ENCODE measurements around the gene LENG9. TPM values are rescaled to one million over a fixed set of nuclear protein-coding genes. Genes with fewer than 3 reads are reported as not detected.

LENG9 gene
- total RNA-seq, 1 donor = 4.9 TPM

DNA sequence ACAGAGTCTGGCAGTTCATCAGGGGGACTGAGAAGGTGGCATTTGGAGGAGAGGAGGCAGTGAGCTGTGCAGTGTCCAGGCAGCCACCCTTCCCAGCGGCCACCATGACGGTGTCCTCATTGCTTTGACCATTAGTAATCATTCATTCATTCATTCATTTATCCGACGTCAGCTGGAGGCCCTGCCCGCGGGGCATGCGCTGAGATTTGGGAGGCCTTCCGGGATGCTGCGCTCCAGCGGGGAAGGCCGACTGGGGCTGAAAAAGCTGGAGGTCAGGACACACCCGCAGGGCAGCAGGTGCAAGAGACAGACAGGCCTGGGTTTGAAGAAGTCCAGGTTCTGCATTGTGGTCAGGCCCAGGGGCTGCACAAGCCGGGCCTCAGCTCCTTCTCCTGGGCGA, 39.4 kb downstream of the LENG9 start:
- H3K4me3 ChIP-seq (ENCODE audit: low read depth, low read length) = no peak overlapping the region
- no peak for DNase-seq (ENCODE audit: low read depth)
- TF ChIP-seq, protein P1, sequence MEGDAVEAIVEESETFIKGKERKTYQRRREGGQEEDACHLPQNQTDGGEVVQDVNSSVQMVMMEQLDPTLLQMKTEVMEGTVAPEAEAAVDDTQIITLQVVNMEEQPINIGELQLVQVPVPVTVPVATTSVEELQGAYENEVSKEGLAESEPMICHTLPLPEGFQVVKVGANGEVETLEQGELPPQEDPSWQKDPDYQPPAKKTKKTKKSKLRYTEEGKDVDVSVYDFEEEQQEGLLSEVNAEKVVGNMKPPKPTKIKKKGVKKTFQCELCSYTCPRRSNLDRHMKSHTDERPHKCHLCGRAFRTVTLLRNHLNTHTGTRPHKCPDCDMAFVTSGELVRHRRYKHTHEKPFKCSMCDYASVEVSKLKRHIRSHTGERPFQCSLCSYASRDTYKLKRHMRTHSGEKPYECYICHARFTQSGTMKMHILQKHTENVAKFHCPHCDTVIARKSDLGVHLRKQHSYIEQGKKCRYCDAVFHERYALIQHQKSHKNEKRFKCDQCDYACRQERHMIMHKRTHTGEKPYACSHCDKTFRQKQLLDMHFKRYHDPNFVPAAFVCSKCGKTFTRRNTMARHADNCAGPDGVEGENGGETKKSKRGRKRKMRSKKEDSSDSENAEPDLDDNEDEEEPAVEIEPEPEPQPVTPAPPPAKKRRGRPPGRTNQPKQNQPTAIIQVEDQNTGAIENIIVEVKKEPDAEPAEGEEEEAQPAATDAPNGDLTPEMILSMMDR (IDR thresholded peaks at IDR 0.05; ENCODE audit: insufficient read depth, low read length) = no peak

DNA sequence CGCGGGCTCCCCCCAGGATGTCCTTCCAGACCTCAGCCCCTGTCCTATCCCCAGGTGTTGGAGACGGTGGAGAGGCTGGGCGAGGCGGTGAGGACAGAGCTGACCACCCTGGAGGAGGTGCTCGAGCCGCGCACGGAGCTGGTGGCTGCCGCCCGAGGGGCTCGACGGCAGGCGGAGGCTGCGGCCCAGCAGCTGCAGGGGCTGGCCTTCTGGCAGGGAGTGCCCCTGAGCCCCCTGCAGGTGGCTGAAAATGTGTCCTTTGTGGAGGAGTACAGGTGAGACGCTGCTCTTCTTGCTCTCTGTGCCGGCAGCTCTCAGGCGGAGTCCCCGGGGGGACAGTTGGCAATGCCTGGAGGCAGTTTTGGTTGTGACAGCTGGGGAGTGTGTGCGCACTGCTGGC, 41.4 kb downstream of the LENG9 start:
- TF ChIP-seq, protein P1 (IDR thresholded peaks at IDR 0.05; ENCODE audit: insufficient read depth, low read length) = no peak
- H3K4me3 ChIP-seq (ENCODE audit: low read depth, low read length) = no peak overlapping the region
- no peak for DNase-seq (ENCODE audit: low read depth)

DNA sequence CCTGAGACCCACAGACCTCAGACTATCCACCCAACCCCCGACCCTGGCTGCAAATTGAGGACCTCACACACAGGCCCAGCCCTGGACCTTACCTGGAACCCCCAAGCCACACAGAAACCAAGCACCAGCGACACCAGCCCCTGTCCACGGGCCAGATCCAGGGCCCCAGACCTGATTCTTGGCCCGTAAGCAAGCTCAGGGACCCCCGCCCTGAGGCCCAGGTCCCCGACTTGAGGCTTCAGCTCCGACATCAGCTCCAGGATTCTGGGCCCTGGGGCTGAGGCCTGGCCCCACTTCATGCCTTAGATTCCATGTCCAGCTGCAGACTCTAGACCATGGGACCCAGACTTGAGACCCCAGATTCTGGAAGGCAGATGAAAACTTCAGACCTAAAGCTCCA, 42.1 kb downstream of the LENG9 start:
- DNase-seq (ENCODE audit: low read depth) = no peak
- TF ChIP-seq, protein P1 (IDR thresholded peaks at IDR 0.05; ENCODE audit: insufficient read depth, low read length) = no peak
- no peak overlapping the region for H3K4me3 ChIP-seq (ENCODE audit: low read depth, low read length)

DNA sequence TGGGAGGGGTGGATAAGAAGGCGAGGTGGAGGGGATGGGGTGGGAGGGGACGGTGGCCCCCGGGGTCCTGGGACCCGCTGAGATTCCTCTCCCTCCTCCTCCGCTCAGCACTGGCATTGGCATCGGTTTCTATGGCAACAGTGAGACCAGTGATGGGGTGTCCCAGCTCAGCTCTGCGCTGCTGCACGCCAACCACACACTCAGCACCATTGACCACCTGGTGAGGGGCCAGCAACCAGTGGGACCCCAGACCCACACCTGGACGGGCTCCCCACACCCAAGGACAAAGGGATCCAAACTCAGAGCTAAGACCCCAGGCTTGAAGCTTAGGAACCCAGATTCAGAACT, 42.4 kb downstream of the LENG9 start:
- DNase-seq (ENCODE audit: low read depth) = no peak
- TF ChIP-seq, protein P1 (IDR thresholded peaks at IDR 0.05; ENCODE audit: insufficient read depth, low read length) = no peak
- H3K4me3 ChIP-seq (ENCODE audit: low read depth, low read length) = no peak overlapping the region

DNA sequence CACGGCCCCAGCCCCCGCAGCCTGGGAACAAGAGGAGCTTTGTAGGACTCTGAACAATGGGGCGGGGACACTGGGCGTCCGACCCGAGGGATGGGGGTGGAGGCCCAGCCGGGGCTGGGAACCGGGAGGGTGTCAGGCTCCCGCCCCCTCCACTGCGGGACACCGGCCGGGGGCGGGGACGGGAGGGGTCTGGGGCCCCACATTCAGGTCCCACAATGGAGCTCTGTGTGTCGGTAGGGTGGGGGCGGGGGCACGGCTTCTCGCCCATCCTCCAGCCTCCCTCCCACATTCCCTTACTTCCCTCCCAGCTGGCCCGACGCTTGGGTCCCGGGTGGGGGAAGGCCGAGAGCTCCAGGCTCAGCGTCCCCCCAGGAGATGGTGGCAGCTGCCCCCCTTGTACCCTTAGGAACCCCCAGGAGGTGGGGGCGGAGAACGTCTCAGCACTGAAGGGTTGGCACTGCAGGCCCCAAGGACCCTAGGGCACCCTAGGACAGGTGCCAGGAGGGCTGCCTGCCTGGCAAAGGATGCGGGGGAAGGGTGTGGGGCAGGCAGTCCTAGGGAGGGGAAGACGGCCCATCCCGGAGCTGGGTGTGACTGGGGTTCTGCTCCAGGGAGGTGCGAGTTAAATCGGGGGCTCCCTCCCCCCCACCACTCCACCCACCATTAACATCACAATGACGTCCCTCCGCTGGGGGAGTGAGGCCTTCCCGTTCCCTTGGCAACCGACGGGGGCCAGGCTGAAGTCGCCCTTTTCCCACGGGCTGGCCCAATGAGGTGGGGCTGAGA, 43.0 kb downstream of the LENG9 start:
- DNase-seq (ENCODE audit: low read depth) = no peak
- TF ChIP-seq, protein P1 (IDR thresholded peaks at IDR 0.05; ENCODE audit: insufficient read depth, low read length) = no peak
- H3K4me3 ChIP-seq (ENCODE audit: low read depth, low read length) = no peak overlapping the region

DNA sequence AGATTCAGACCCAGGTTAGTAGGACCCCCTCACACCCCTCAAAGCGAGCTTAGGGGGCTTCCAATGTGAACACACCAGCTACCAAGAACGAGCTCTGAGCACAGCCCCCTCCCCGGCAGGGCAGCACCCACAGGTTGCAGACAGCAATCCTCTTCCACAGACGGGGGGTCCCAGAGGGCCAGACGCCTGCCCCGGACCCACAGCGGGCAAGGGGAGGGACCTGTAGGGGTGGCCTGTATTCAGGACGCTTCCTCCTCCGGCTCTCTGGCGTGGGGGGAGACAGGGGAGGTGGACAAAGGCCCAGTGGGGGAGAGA, 43.6 kb downstream of the LENG9 start:
- TF ChIP-seq, protein P1 (IDR thresholded peaks at IDR 0.05; ENCODE audit: insufficient read depth, low read length) = no peak
- no peak overlapping the region for H3K4me3 ChIP-seq (ENCODE audit: low read depth, low read length)
- no peak for DNase-seq (ENCODE audit: low read depth)
